ENCODE data around the gene ZNF576. TPM values are rescaled to one million over a fixed set of nuclear protein-coding genes. Genes with fewer than 3 reads are reported as not detected.

Gene ZNF576
- total and polyA plus RNA-seq, 9 of the 15 experiments (the other 6 are each of a cell fraction or from before 2014, with no cell fraction given), result 6.8 to 18.2 (median 12.2) TPM

DNA sequence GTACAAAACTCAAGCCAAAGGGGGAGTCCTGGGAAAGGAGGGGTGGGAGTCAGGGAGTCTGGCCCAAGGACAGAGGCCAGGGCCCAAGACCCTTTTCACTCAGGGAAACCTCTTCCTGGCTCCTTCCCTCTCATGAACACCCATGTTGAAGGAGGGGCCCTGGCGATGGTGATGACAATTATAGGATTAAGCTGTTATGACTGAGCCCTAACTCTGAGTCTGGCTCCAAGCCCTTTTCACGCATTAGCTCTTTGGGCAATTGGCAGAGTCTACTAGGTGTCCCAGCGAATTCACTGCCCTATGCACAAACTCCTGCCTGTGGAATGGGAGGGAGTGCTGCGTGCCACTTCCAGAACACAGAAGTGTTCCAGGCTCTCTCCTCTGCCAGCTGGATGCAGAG is 42.7 kb upstream of the ZNF576 start:
- FAIRE-seq, result no peak
- CTCF ChIA-PET (ENCODE audit: low intra/inter-chr PET ratio), result no interaction called here

More for the DNA sequence above, 42.7 kb upstream of the ZNF576 start:
- H3K4me1 ChIP-seq (replicated peaks in 1 of 2; ENCODE audit: control insufficient read depth in 2 of 2, insufficient read depth in 2 of 2, low read length in 2 of 2), result peaks cover 0 to 8% of the 10 kb centered on the region in 2 experiments; a peak in 2 of 5 replicates
- H4K20me1 ChIP-seq (replicated peaks; ENCODE audit: control insufficient read depth, insufficient read depth, low read length), result no peaks in the 10 kb centered on the region
- no peak overlapping the region for H3K4me3 ChIP-seq
- no peaks in the 10 kb centered on the region for H3K79me2 ChIP-seq (ENCODE audit: control insufficient read depth, insufficient read depth, low read length)
- H3K27me3 ChIP-seq (ENCODE audit: control insufficient read depth in 2 of 2, insufficient read depth in 2 of 2, low read length in 2 of 2), result no peaks in the 10 kb centered on the region
- H3K9me1 ChIP-seq (ENCODE audit: control insufficient read depth, insufficient read depth, low read length), result no peaks in the 10 kb centered on the region
- WGBS (ENCODE audit: insufficient coverage, low coverage, missing lambda C conversion rate), result 74% methylated on average over 4 of the region's 4 CpGs
- no peak overlapping the region for H3K27ac ChIP-seq (ENCODE audit: extremely low read depth, low read depth, low read length)
- POLR2A ChIA-PET, result interaction anchor here (0.7 to 1.1 kb wide), 2 partner anchors 14 to 111 kb away, joined by 3 read pairs; no protein-coding TSS in a partner anchor
- peaks cover 61% of the 10 kb centered on the region; the same call in 2 of the 3 replicates for H3K36me3 ChIP-seq (ENCODE audit: control insufficient read depth, insufficient read depth, low read length)
- H2AFZ ChIP-seq (ENCODE audit: low read depth, low read length), result no peak overlapping the region
- no peaks in the 10 kb centered on the region for H3K9me3 ChIP-seq (replicated peaks; ENCODE audit: control insufficient read depth, insufficient read depth, low read depth, low read length)
- H3K9ac ChIP-seq (ENCODE audit: insufficient read depth in 1 of 2, low read depth in 2 of 2, low read length in 2 of 2), result no peak overlapping the region
- TF ChIP-seq, protein P1, sequence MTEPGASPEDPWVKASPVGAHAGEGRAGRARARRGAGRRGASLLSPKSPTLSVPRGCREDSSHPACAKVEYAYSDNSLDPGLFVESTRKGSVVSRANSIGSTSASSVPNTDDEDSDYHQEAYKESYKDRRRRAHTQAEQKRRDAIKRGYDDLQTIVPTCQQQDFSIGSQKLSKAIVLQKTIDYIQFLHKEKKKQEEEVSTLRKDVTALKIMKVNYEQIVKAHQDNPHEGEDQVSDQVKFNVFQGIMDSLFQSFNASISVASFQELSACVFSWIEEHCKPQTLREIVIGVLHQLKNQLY (CRISPR knock-in tag; conservative IDR thresholded peaks at IDR 0.05), result no peak
- TF ChIP-seq, protein P2, sequence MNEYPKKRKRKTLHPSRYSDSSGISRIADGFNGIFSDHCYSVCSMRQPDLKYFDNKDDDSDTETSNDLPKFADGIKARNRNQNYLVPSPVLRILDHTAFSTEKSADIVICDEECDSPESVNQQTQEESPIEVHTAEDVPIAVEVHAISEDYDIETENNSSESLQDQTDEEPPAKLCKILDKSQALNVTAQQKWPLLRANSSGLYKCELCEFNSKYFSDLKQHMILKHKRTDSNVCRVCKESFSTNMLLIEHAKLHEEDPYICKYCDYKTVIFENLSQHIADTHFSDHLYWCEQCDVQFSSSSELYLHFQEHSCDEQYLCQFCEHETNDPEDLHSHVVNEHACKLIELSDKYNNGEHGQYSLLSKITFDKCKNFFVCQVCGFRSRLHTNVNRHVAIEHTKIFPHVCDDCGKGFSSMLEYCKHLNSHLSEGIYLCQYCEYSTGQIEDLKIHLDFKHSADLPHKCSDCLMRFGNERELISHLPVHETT (CRISPR knock-in tag; conservative IDR thresholded peaks at IDR 0.05 in 1 of 2, IDR thresholded peaks at IDR 0.05 in 1 of 2), result no peak
- ATAC-seq (no peak), DNase-seq (ENCODE audit: extremely low read depth in 1 of 4, low spot score in 3 of 4) (no peak)
- in situ Hi-C loops (cut with MboI), result no loop called here
- no TSS peak for BruUV-seq (replicated peaks)
- intact Hi-C loops (cut with micrococcal nuclease), result loop anchor here (10.0 kb wide), 1 partner anchor 71 kb away; no protein-coding TSS in a partner anchor
- no peak overlapping the region for H3K4me2 ChIP-seq (ENCODE audit: insufficient read depth, low read length)
